Adrenal gland (tissue), 12 donors: ENCODE measurements around the gene RAB1B. TPM values are rescaled to one million over a fixed set of nuclear protein-coding genes. Genes with fewer than 3 reads are reported as not detected.

Experiments
- DNase-seq, 7 donors: peaks; one replicate each; pipeline ENCODE4 v3.0.0-alpha.2; 2019 to 2020
- H3K27ac ChIP-seq, 5 donors: fragments of 200-600 bp; sonication (generic) in 4 of 5; 1 replicate in 3 of 5; 2 replicates in 2 of 5; pipeline versions ENCODE4 v1.5.1 to v1.8.0; 2016 to 2020; ENCODE audit warnings: mild to moderate bottlenecking in 1 of 5
- H3K27me3 ChIP-seq: fragments of 200-600 bp; 2 replicates; pipeline ENCODE4 v1.8.0; 2021
- H3K36me3 ChIP-seq, 2 donors: fragments of 200-600 bp; replicated peaks in 1 of 2; 1 replicate in 1 of 2; 2 replicates in 1 of 2; pipeline versions ENCODE4 v1.5.1 to v1.8.0; 2018 to 2022
- H3K4me1 ChIP-seq, 2 donors: fragments of 200-600 bp; replicated peaks in 1 of 2; 1 replicate in 1 of 2; 2 replicates in 1 of 2; pipeline versions ENCODE4 v1.5.1 to v1.8.0; 2018 to 2021
- H3K4me3 ChIP-seq, 4 donors: fragments of 200-600 bp; sonication (generic) in 3 of 4; one replicate each; pipeline ENCODE4 v1.5.1; 2016 to 2018
- H3K9me3 ChIP-seq, 3 donors: fragments of 200-600 bp; sonication (generic) in 1 of 3; replicated peaks in 1 of 3; 1 replicate in 2 of 3; 2 replicates in 1 of 3; pipeline versions ENCODE4 v1.5.1 to v1.8.0; 2016 to 2021
- POLR2A ChIP-seq, 2 donors: fragments of 450-650 bp; IDR thresholded peaks; one replicate each; pipeline ENCODE4 v1.6.1; 2017; ENCODE audit warnings: antibody characterized with exemption in 2 of 2, mild to moderate bottlenecking in 2 of 2, moderate library complexity in 1 of 2
- WGBS, 4 donors: extraction: QIAGEN DNeasy Blood & Tissue Kit in 2 of 4; methylation state at CpG; one replicate each; pipeline versions ENCODE4 v1.1.5 to v1.1.7; 2013 to 2017; 5-methylcytosine and 5-hydroxymethylcytosine counted together
- intact Hi-C, 2 donors: fragments of 100-400 bp; cut with DNase I; formaldehyde crosslinking; loops; one replicate each; pipeline versions ENCODE4 v1.14.1 to v1.15.0; 2022 to 2023
- polyA plus RNA-seq, 3 donors: library from polyadenylated mRNA; stranded (reverse); fragments of 200-250 nt in 2 of 3; fragments of 350-450 nt in 1 of 3; fragmentation: Illumina TruSeq in 1 of 3; extraction: RNeasy Lipid Tissue Mini Kit (QIAGEN cat#74804) in 1 of 3; gene quantifications; one replicate each; pipeline ENCODE4 v1.2.3, GENCODE V29; 2013 to 2014
- total RNA-seq, 9 donors: library from RNA; depleted of rRNA in 4 of 9; stranded (reverse); fragments of >200 nt in 4 of 9; fragments of 120-200 nt in 1 of 9; fragmentation: NEBNext Ultra II Directional in 1 of 9; extraction: Animal tissue kit (Norgen Biotek cat#: 25700) in 1 of 9; gene quantifications; one replicate each; pipeline versions ENCODE4 v1.1.0 to v1.2.4, GENCODE V29; 2013 to 2023
- TF ChIP-seq, protein P1 (sequence below), 6 experiments: fragments of 450-650 bp in 4 of 6; fragments of 200-600 bp in 2 of 6; sonication (generic) in 1 of 6; IDR thresholded peaks; 1 replicate in 5 of 6; 2 replicates in 1 of 6; pipeline versions ENCODE4 v1.5.1 to v1.8.0; 2016 to 2021; ENCODE audit warnings: antibody characterized with exemption in 6 of 6, mild to moderate bottlenecking in 2 of 6, moderate library complexity in 1 of 6
- donor health status: healthy with polysubstance abuse.
- donor health status: Bipolar disorder and iron deficiency.
- donor health status: DM: yes; HTN: yes; CAD: no.
- donor health status: DM: no; HTN: no; CAD: no.
- donor health status: DM: no; HTN: no; CAD: no.
- donor health status: DM: yes; HTN: yes; CAD: no.

The RAB1B gene
- total and polyA plus RNA-seq, 12 donors, result 109 to 190 (median 162) TPM

DNA sequence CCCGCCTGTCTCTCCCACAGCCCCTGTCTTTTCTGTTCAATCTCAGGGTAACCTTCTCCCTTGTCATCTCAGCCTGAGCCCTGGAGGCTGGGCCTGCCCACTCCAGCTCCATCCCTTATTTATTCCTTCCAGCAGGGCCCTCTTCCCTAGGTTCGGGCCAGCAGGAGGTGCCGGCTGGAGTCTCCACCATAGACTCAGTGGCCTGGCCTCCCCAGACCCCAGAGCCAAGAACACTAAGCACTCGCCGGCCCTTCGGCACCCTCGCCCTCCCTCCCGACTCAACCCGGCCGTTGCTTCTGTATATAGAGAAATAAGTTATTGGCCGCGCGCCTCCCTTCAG is 1.4 kb upstream of the RAB1B start:
- Histone ChIP-seq H3K4me3 (peak overlapping the region in 2 of 4 donors; percentile 81 to 94), H3K27ac (peak overlapping the region in 4 of 5 donors; percentile 89 to 98 (median 94)), H3K36me3 (peaks cover 0 to 27% of the 10 kb centered on the region in 2 donors), H3K4me1 (peaks cover 5 to 24% of the 10 kb centered on the region in 2 donors), H3K9me3 (no peaks in the 10 kb centered on the region), H3K27me3 (no peaks in the 10 kb centered on the region)
- DNase-seq, result no peak
- 11 to 18% (median 15%) methylated on average over 10 to 13 of the region's 13 CpGs for WGBS, 4 donors
- intact Hi-C loops, result no loop called here
- TF ChIP-seq, protein P1, sequence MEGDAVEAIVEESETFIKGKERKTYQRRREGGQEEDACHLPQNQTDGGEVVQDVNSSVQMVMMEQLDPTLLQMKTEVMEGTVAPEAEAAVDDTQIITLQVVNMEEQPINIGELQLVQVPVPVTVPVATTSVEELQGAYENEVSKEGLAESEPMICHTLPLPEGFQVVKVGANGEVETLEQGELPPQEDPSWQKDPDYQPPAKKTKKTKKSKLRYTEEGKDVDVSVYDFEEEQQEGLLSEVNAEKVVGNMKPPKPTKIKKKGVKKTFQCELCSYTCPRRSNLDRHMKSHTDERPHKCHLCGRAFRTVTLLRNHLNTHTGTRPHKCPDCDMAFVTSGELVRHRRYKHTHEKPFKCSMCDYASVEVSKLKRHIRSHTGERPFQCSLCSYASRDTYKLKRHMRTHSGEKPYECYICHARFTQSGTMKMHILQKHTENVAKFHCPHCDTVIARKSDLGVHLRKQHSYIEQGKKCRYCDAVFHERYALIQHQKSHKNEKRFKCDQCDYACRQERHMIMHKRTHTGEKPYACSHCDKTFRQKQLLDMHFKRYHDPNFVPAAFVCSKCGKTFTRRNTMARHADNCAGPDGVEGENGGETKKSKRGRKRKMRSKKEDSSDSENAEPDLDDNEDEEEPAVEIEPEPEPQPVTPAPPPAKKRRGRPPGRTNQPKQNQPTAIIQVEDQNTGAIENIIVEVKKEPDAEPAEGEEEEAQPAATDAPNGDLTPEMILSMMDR (IDR thresholded peaks at IDR 0.05), result peak in 1 of 6 experiments; percentile 9
- TF ChIP-seq POLR2A (IDR thresholded peaks at IDR 0.05), result no peak

DNA sequence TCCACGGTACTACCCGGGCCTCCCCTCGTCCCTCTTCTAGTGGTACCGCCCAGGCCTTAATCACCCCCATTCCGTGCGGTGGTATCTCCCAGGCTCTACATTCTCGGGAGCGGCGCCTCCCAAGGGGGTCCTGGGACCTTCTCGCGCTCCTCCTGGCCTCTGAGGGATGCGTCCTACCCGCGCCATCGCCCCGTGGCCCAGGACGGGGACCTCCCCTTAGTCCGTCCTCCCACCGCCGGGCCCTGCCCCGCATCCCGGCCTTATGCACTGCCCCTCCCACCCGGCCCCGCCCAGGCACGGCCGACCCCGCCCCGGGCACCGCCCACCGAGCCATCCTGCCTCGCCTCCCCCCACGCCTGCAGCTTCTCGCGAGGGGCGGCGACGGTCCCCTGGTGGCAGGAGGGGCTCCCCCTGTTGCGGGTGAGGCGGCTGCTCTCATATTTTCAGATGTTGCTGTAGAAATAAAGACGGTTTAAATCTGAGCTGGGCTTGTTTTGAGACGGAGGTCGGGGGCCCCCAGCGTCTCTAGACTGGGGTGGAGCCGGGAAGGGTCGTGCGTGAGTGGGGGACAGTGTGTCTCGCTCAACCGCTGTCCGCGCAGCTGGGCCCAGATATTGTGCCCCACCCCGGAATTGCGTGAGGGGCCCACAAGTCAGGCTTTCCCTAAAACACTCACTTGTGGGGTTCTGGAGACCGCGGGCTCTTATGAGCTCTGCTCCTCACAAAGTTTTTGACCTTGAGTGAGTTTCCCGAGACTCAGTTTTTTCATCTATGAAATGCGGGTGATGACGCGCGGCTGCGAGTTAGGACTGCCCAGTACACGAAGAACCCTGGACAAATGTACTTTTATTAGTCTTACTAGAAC is 828 bp upstream of the RAB1B start:
- Histone ChIP-seq H3K27ac (peak overlapping the region; percentile 73 to 98 (median 92)), H3K27me3 (no peaks in the 10 kb centered on the region), H3K36me3 (peaks cover 0 to 27% of the 10 kb centered on the region in 2 donors), H3K9me3 (no peaks in the 10 kb centered on the region), H3K4me1 (peaks cover 5 to 24% of the 10 kb centered on the region in 2 donors), H3K4me3 (peak overlapping the region in 3 of 4 donors; percentile 7 to 94 (median 81))
- WGBS, 4 donors, result 0 to 7% (median 1%) methylated on average over 11 to 61 of the region's 61 CpGs
- TF ChIP-seq, protein P1 (IDR thresholded peaks at IDR 0.05), result peak in 4 of 6 experiments; percentile 19 to 45 (median 34)
- TF ChIP-seq POLR2A (IDR thresholded peaks at IDR 0.05), result peak; percentile 51 to 59
- intact Hi-C loops, result no loop called here
- DNase-seq, result peak; percentile 89 to 95 (median 92)

DNA sequence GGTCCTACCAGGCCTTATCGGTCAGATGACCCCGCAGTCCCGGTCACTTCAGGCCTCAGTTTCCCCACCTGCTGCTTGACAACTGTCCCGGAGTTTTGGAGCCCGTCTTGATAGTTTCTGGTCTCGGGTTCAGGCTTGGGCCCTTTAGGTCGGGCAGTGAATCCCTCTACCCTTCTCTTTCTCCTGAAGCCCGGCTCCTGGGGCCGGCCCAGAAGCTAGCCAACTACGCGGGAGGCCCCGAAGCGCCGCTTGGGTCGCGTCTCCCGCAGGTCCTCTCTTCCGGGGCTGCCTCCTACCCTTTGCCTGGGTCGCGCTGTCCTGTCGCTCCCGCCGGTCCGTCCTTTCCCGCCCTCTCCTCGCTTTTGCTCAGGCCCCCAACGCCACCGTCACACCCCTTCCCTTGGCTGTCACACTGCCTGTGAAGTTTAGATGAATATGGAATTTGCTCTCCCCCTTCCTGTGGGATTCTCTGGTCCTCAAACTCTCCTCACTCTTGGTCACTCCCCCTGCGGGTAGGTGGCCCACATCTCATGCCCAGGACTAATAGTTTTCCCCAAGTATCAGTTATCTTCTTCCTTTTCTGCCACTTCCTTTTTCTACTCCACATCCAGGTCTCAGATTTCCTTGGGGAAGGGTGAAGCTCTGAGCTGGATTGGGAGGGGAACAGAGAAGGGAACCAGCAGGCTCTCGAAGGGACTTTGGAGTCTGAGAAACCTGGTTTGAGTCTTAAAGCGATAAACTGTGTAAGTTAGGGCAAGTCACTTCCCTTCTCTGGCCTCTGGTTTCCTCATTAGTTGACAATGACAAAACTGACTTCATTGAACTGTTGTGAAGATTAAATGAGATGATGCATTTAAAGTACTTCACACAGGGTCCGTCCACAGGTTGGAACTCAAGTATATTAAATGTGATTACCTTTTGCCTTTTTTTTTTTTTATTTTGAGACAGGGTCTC is 790 bp downstream of the RAB1B start:
- H3K4me3 ChIP-seq, result peak overlapping the region; percentile 47 to 94 (median 85)
- no peaks in the 10 kb centered on the region for H3K9me3 ChIP-seq
- DNase-seq, result peak in 3 of 7 donors; percentile 36 to 44 (median 38)
- peaks cover 0 to 33% of the 10 kb centered on the region in 2 donors for H3K36me3 ChIP-seq
- H3K27me3 ChIP-seq, result no peaks in the 10 kb centered on the region
- intact Hi-C loops, result no loop called here
- TF ChIP-seq POLR2A (IDR thresholded peaks at IDR 0.05), result no peak
- TF ChIP-seq, protein P1 (IDR thresholded peaks at IDR 0.05), result peak in 3 of 6 experiments; percentile 3 to 29 (median 7)
- peak overlapping the region; percentile 73 to 98 (median 92) for H3K27ac ChIP-seq
- peaks cover 5 to 24% of the 10 kb centered on the region in 2 donors for H3K4me1 ChIP-seq
- 2 to 7% (median 4%) methylated on average over 11 to 32 of the region's 32 CpGs for WGBS, 4 donors

DNA sequence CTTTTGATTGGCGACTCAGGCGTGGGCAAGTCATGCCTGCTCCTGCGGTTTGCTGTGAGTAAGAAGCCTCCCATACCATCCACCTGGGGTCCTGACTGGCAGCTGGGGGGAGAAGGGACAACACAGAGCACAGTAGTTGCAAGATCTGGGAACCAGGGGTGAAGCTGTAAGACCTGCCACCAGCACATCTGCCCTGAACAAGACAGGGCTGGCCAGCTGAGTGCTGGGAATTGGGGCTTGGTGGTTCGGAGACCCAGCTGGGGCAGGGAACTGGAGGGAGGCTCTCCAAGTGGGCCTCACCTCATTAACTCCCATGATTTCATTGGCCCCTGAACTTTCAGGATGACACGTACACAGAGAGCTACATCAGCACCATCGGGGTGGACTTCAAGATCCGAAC is 3.4 kb downstream of the RAB1B start:
- no peak for TF ChIP-seq POLR2A (IDR thresholded peaks at IDR 0.05)
- TF ChIP-seq, protein P1 (IDR thresholded peaks at IDR 0.05), result no peak
- Histone ChIP-seq H3K36me3 (peaks cover 0 to 55% of the 10 kb centered on the region in 2 donors), H3K4me1 (peaks cover 5 to 21% of the 10 kb centered on the region in 2 donors), H3K27ac (no peak overlapping the region), H3K27me3 (no peaks in the 10 kb centered on the region), H3K4me3 (no peak overlapping the region), H3K9me3 (no peaks in the 10 kb centered on the region)
- no peak for DNase-seq
- WGBS, 4 donors, result 85 to 93% (median 90%) methylated on average over 6 to 7 of the region's 7 CpGs
- intact Hi-C loops, result no loop called here
